ENCODE results near the gene FAM193B.

Gene FAM193B

GRCh38 chr5:177601126-177601525, 46.8 kb upstream of the FAM193B start:
- TF ChIP-seq CREB5 (CRISPR knock-in tag; IDR thresholded peaks at IDR 0.05; ENCODE audit: low read depth), result no peak
- TF ChIP-seq RARB (CRISPR knock-in tag; IDR thresholded peaks at IDR 0.05), result no peak
- no peak for TF ChIP-seq CSDC2 (CRISPR knock-in tag; IDR thresholded peaks at IDR 0.05)
- TF ChIP-seq ARNTL (CRISPR knock-in tag; IDR thresholded peaks at IDR 0.05; ENCODE audit: borderline replicate concordance, low read depth), result no peak
- ATAC-seq, result no peak

GRCh38 chr5:177600508-177601018, 46.2 kb upstream of the FAM193B start:
- peak; percentile 13 for ATAC-seq
- TF ChIP-seq ZNF8 (CRISPR knock-in tag; IDR thresholded peaks at IDR 0.05), result no peak
- TF ChIP-seq ZC3H10 (CRISPR knock-in tag; IDR thresholded peaks at IDR 0.05), result no peak
- TF ChIP-seq ZFP3 (CRISPR knock-in tag; IDR thresholded peaks at IDR 0.05), result no peak
- TF ChIP-seq BACH2 (CRISPR knock-in tag; IDR thresholded peaks at IDR 0.05; ENCODE audit: borderline replicate concordance), result no peak
- TF ChIP-seq SNAI2 (CRISPR knock-in tag; IDR thresholded peaks at IDR 0.05), result no peak
- no peak for TF ChIP-seq CSDC2 (CRISPR knock-in tag; IDR thresholded peaks at IDR 0.05)
- no peak for TF ChIP-seq ZNF565 (CRISPR knock-in tag; conservative IDR thresholded peaks at IDR 0.05; ENCODE audit: low read depth)
- TF ChIP-seq CSRNP3 (CRISPR knock-in tag; IDR thresholded peaks at IDR 0.05), result no peak
- no peak for TF ChIP-seq RARB (CRISPR knock-in tag; IDR thresholded peaks at IDR 0.05)
- no peak for TF ChIP-seq GLIS3 (CRISPR knock-in tag; IDR thresholded peaks at IDR 0.05)
- TF ChIP-seq CREB5 (CRISPR knock-in tag; IDR thresholded peaks at IDR 0.05; ENCODE audit: low read depth), result no peak
- TF ChIP-seq TOX (CRISPR knock-in tag; IDR thresholded peaks at IDR 0.05; ENCODE audit: borderline replicate concordance), result no peak
- TF ChIP-seq PATZ1 (CRISPR knock-in tag; IDR thresholded peaks at IDR 0.05; ENCODE audit: borderline replicate concordance), result no peak
- no peak for TF ChIP-seq PPARA (CRISPR knock-in tag; IDR thresholded peaks at IDR 0.05; ENCODE audit: borderline replicate concordance)
- TF ChIP-seq ZFP30 (CRISPR knock-in tag; IDR thresholded peaks at IDR 0.05), result no peak
- no peak for TF ChIP-seq OSR1 (CRISPR knock-in tag; IDR thresholded peaks at IDR 0.05)

GRCh38 chr5:177599731-177600507, 45.6 kb upstream of the FAM193B start, which contains the start of gene B4GALT7:
Gene B4GALT7 (plus strand): TSS chr5:177600132. CDS start chr5:177600211, 79 bp downstream.
- ATAC-seq, result peak; percentile 94
- TF ChIP-seq CSDC2 (CRISPR knock-in tag; IDR thresholded peaks at IDR 0.05) (no peak), GLIS3 (CRISPR knock-in tag; IDR thresholded peaks at IDR 0.05) (no peak), CREB5 (CRISPR knock-in tag; IDR thresholded peaks at IDR 0.05; ENCODE audit: low read depth) (no peak), ZNF70 (CRISPR knock-in tag; IDR thresholded peaks at IDR 0.05) (no peak), TOX (CRISPR knock-in tag; IDR thresholded peaks at IDR 0.05; ENCODE audit: borderline replicate concordance) (no peak), ZNF565 (CRISPR knock-in tag; conservative IDR thresholded peaks at IDR 0.05; ENCODE audit: low read depth) (no peak), PPARA (CRISPR knock-in tag; IDR thresholded peaks at IDR 0.05; ENCODE audit: borderline replicate concordance) (no peak), TCF4 (CRISPR knock-in tag; IDR thresholded peaks at IDR 0.05; ENCODE audit: borderline replicate concordance) (no peak), ZC3H10 (CRISPR knock-in tag; IDR thresholded peaks at IDR 0.05) (no peak), BACH2 (CRISPR knock-in tag; IDR thresholded peaks at IDR 0.05; ENCODE audit: borderline replicate concordance) (no peak), TSHZ2 (CRISPR knock-in tag; IDR thresholded peaks at IDR 0.05) (no peak), ESRRG (CRISPR knock-in tag; IDR thresholded peaks at IDR 0.05) (no peak)
